GM18907 (cell line): ENCODE measurements around the gene GPR157.
"Not testable (repeated sequence)": the region's sequence is repeated elsewhere in the genome, so short reads cannot be mapped to it uniquely, and the experiment has no call there.

Experiments
- ATAC-seq: cut with Tn5 transposase; IDR thresholded peaks from one replicate; pipeline ENCODE4 v1.9.1; 2021; ENCODE audit warnings: mild to moderate bottlenecking, moderate library complexity; ENCODE audit not compliant: unreplicated experiment

Gene GPR157

DNA sequence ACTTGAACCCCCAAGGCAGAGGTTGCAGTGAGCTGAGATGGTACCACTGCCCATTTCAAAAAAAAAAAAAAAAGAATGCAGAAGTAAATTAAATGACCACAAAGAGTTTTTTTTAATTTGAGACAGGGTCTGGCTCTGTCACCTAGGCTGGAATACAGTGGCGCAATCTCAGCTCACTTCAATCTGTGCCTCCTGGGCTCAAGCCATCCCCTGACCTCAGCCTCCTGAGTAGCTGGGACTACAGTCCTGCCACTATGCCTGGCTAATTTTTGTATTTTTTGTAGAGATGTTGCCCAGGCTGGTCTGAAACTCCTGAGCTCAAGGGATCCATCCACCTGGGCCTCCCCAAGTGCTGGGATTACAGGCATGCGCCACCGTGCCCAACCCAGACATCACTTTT, 20.2 kb upstream of the GPR157 start:
- ATAC-seq = no peak

DNA sequence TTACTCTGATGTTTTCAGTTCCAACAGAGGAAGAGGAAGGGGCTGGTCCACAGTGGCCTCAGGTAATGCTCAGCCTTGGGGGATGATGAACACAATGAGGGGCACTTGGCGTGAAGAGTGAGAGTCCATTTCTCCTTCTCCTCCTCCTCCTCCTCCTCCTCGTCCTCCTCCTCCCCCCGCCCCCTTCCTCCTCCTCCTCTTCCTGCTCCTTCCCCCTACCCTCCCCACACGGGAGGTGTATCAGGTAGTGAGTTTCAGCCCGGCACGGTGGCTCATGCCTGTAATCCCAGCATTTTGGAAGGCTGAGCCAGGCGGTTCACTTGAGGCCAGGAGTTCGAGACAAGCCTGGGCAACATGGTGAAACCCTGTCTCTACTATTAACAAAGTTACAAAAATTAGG, 17.3 kb upstream of the GPR157 start:
- no peak for ATAC-seq

DNA sequence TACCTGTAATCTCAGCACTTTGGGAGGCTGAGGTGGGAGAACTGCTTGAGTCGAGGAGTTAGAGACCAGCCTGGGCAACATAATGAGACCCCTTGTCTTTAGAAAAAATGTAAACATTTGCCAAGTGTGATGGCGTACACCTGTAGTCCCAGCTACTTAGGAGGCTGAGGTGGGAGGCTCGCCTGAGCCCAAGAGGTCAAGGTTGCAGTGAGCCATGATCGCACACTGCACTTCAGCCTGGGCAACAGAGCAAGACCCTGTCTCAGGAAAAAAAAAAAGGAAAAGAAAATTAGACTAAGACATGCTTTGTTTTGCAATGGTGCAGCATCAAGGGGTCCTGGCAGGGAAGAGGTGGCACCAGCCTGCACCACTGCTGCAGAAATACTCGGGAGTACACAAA, 16.8 kb upstream of the GPR157 start:
- no peak for ATAC-seq

DNA sequence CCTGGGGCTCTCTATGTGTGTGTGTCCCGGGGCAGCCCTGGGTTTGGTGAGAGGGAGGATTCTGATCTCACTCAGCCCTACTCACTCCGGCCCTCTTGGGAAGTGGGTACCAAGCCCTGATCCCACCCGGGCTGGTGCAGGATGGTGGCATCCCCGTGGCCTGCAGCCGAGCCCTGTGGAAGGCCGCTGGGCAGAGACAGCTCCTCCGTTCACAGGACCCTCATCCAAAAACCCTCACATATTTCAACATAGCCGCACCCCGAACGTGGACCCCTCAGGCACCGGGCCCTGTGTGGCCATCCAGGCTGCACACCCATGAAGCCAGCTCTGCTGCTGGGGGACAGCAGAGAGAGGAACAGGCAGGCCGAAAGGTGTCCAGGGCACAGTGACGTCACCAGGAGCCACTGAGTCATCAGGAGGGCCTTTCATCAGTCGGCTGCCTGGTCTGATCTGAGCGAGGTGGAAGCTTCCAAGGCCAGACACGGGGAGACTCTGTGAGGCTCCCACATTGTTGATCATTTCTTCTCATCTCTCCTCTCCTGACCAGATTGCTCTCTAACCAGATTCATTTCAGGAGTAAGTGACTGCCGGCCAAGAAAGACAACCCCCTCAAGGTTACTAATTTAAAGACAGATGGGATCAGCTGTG, 16.2 kb upstream of the GPR157 start:
- ATAC-seq = peak; percentile 53

DNA sequence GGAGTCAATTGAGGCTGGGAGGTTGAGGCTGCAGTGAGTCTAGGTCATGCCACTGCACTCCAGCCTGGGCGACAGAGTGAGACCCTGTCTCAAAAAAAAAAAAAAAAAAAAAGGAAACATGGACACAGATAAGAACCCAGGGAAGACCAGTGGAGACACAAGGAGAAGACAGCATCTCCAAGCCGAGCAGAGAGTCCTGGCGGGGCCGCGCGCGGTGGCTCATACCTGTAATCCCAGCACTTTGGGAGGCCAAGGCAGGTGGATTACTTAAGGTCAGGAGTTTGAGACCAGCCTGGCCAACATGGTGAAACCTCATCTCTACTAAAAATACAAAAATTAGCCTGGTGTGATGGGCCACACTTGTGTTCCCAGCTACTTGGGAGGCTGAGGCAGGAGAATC, 15.6 kb upstream of the GPR157 start:
- not testable (repeated sequence) for ATAC-seq

DNA sequence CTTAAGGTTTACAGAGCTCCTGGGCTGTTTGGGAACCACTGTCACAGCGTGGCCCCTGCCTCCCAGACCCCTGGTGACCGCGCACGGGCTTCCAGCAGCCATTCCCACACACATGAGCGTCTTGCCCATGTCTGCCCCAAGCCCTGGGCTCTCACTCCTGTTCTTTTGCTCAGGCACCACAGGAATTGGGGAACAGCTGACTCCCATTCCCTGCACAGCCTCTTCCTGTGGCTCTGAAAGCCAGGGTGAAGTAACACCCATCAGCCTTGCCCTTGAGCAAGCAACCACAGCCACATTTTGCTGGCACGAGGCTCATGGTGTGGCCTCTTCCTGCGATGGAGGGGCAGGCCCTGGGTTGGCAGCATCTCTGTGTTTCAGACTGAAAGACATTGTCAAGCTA, 14.3 kb upstream of the GPR157 start:
- ATAC-seq = no peak

DNA sequence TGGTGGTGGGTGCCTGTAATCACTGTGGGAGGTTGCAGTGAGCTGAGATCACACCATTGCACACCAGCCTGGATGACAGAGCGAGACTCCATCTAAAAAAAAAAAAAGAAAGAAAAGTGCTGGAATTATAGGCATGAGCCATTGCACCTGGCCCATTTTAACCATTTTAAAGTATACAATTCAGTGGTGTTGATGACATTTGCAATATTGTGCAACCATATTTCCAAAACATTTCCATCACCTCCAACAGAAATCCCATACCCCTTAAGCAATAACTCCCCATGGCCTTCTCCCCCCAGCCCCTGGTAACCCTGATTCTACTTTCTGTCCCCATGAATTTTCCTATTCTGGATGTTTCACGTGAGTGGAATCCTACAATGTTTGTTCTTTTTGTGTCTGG, 11.0 kb upstream of the GPR157 start:
- no peak for ATAC-seq

DNA sequence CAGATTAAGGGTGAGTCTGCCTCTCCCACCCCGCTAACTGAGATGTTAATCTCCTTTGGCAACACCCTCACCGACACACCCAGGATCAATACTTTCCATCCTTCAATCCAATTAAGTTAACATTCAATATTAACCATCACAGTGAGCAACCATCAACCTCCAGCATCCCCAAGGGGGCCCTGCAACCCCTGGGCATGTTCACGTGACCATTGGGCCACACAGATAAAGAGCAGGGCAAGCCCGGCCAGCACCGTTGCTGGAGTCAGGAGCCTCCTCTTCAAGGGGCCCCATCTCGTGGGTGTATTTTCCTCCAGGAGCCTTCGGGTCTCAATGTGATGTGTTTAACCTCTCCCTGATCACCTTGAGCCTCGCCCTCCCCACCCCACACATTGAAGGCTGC, 8.0 kb upstream of the GPR157 start:
- no peak for ATAC-seq

DNA sequence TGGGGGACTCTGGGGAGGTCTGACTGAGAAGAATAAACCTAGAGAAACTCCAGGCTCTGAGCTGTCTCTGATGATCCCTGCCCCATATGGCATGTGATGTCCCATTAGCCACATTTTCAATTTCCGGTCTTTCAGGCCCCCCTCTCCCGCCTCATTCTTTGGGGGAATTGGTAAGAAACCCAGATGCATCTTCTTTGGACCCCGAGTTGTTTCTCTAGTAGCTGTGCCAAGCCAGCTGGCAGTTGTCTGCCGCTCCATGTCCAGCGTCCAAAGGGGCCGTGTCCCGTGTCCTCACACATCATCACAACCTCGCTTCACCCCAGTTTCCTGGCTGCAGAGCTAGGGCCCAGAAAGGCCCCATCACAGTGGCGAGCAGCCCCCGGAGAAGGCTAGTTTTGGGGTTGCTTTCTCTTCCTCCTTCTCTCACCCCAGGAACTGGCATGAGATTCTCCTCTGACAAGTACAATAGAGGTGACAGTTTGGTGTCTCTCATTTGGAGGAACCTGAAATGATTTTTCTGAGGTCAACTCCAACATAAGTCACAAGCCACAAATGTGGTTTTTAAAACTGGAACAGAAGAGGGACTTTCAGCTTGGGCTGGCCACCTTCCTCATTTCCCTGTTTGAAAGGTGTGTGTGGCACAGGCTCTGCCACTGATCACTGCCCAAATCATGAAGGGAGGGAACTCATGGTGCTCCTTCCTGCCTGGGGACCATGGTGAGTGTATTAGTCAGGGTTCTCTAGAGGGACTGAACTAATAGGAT, 6.4 kb upstream of the GPR157 start:
- no peak for ATAC-seq

DNA sequence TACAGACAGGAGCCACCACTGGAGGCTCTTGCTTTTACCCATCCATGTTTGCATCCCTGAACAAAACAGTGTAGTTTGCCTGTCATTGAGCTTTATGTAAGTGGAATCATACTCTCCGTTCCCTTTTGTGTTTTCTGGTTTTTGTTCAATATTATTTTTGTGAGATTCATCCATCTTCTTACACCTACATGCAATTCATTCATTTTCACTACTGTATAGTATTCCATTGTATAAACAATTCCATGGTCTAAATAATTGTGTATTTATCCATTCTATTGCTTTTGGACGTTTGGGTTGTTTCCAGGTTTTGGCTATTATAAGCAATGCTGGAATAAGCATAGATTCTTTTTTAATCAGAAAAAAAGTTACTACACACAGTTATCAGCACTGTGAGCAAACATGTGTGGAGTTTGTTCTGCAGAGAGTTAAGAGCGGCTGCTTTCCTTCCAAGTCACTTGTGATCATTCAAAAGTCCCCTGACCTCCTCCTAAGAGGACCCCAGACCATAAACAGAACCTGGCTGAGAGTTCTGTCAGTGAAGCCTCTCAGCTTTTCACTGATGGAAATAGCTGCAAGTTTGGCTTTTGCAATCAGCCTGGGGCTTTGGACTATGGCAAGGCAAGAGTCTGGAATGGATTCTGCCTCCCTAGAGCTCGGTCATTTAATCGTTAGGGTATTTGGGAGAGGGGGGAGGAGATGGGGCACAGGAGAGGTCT, 5.1 kb upstream of the GPR157 start:
- no peak for ATAC-seq

DNA sequence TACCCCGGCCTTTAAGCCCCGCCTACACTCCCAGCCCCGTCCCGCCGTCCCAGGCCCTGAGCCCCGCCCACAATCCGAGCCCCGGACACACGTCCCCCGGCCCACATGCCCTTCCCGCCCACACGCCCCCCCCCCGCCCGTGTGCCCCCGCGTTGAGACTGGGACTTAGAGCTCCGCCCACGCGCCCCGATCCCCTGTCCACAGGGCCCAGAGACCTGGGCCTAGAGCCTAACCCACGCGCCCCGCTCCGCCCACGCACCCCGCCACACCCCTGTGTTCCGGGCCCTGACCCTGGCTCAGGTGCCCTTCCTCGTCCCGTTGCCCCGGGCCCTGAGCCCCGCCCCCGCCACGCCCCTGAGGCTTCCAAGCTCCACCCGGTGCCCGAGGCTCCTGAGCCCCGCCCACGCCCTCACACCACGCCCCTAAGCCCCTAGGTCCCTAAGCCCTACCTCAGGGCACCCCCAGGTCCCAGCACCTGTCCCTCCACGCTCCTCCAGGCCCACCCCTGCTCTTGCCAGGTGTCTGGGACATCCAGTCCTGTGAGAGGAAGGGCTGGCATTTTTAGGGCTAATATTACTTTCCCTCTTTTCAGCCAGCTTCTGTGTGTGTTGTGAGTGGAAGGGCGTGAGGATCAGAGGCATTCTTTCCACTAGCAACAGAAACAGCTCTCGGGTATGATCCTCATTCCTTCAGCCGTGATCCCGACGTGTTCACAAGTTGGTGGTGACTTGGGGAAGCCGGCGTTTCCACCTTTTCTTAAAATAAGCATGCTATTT, 552 bp upstream of the GPR157 start:
- ATAC-seq = peak; percentile 63

DNA sequence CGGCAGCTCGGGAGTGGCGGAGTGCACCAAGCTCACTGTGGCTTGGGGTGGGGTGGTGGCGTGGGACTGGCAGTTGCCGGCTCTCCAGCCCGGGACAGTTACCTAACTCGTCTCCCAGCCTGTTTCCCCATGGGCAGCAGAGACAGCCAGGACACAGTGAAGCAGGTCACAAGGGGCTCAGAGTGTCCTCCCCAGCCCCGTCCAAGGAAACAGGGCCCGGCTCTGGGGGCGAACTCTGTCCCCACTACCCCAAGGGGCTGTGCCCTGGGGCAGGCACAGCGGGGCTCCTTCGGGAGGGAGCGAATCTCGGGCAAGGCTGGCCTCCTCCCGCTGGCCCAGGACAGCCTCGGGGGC, 759 bp downstream of the GPR157 start:
- no peak for ATAC-seq

DNA sequence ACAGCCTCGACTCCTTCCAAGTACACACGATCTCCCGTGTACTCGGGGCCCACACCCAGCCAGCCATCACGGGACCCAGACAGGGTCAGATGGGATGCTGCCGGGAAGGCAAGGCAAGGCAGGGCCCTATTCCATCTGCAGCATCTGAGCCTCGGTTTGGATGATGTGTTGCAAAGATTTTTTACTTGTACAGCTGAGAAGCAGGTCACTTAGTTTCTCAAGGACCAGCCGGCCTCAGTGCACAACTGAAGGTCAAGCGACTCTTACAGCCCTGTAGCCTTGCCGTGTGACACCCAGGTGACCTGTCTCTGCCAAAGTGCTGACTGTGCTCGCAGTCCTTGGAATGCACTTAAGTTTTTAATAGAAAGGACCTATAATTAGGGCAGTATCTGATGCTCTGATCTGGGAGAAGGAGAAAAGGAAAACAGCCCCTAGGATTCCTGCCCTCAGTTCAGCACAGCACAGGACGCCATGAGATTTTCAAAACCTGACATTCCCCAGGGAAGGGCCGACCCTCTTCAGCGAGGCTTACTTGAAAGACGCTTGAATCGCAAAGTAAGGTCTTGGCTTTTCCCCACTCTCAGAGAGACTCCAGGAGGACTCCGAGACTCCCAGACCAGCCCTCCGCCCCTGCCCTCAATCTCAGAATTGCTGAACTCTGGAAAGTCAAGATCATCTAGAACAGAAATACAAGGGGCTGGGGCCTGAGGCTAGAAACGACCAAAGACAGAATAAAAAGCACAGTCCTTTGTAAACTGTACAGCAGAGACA, 1.3 kb downstream of the GPR157 start:
- ATAC-seq = no peak

DNA sequence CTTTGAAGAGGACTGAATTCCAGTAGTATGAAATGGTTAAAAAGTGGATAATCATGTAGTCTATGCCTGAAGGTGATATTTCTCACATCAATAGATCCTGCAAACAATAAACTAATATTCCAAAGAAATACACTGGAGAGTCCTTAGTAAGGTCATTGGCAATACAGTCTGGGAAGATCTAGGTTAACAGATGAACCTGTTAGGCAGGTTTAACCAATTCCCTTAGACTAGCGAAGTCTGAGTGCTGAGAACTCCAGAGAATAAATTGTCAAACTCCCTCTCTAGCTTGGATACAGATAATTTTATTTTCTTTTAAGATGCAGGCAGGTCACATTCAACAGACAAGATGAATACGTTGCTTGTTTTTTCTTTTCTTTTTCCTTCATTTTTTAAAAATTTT, 2.4 kb downstream of the GPR157 start:
- ATAC-seq = no peak

DNA sequence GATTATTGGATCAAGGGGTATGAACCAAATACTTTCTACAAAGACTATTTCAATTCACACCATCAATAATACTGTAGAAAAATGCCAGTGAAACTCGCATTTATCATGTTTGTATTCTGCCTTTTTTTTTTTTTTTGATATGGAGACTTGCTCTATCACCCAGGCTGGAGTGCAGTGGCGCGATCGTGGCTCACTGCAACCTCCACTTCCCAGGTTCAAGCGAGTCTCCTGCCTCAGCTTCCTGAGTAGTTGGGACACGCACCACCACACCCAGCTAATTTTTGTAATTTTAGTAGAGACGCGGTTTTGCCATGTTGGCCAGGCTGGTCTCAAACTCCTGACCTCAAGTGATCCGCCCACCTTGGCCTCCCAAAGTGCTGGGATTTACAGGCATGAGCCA, 3.1 kb downstream of the GPR157 start:
- ATAC-seq = not testable (repeated sequence)

DNA sequence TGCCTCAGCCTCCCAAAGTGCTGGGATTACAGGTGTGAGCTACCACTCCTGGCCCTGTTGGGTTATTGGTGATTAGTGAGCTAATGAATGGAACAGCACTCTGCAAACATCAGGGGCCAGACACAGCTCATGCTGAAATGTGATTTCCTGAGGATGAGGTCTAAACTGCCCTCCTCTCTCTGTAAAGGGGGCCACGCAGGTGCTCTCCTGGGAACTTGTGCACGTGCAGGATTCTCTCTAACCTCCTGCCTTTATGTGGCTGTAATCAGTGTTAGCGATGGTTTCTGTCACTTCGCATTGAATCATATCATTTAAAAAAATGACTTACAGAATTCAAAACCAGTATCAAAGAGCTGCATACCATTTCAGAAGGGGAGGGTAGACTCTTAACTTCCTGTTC, 3.6 kb downstream of the GPR157 start:
- no peak for ATAC-seq

DNA sequence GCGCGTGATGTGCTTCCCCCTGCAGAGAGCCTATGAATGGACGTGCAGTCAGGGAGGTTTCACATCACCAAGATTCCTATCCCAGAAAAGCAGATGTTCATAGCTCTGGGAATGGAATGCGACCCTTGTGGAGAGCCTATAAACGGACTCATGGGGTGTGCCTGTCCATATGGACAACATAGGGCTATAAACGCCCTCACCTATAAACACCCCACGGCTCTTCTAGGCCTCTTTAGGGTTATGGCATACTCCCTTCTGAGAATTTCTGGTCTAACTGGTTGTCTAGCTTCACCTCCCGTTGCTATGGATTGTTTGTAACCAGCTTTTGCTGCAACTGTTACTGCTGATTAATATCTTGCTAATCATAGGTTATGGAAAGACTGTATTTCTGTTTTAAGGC, 4.5 kb downstream of the GPR157 start:
- ATAC-seq = not testable (repeated sequence)

DNA sequence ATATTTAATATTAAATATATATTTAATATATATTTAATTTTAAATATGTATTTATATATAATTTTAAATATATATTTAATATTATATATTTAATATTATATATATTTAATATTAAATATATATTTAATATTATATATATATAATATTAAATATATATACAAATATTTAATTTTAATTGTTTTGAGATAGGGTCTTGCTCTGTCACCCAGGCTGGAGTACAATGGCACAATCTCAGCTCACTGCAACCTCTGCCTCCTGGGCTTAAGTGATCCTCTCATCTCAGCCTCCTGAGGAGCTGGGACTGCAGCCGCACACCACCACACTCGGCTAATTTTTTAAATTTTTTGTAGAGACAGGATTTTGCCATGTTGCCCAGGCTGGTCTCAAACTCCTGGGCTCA, 5.2 kb downstream of the GPR157 start:
- not testable (repeated sequence) for ATAC-seq

DNA sequence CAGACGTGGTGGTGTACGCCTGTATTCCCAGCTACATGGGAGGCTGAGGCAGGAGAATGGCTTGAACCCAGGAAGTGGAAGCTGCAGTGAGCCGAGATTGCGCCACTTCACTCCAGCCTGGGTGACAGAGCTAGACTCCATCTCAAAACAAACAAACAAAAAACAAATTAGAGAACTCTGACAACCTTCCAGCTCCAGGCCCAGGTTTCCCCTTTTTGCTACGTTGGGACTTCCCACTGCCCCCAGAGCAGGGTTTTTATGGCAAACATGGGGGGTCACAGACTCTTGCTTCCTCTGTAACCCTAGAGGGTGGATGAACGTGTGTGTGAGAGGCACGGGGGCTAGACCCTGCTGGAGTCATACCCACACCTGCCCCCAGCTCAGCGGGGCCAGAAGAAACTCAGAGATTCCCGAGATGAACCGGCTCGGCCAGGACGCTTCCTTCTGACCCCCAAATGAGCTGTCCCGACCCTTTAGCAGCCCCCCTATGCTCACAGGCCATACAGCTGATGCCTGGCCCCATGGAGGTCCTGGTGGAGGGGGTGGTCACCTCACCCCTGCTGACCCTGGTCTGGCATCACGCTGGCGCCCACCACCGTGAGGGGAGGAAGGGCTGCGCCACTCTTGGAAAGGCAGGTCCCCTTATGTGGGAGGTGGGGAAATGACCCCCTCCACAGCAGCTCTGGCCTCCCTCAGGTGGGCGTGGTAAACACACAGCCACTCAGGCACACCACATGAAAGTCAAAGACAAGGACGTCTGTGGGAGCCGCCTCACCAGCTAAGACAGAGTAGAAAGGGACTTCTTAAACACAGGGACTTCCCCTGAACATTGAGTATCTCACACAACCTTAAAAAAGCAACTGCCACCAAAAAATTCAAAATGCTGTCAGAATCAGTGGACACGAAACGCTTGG, 7.1 kb downstream of the GPR157 start:
- peak; percentile 63 for ATAC-seq
